Adrenal gland (tissue), 12 donors: Measurements from ENCODE around the gene ZMIZ2. TPM values are rescaled to one million over a fixed set of nuclear protein-coding genes. Genes with fewer than 3 reads are reported as not detected.

Experiments
- DNase-seq, 7 donors: peaks; one replicate each; pipeline ENCODE4 v3.0.0-alpha.2; 2019 to 2020
- H3K27ac ChIP-seq, 5 donors: fragments of 200-600 bp; sonication (generic) in 4 of 5; 1 replicate in 3 of 5; 2 replicates in 2 of 5; pipeline versions ENCODE4 v1.5.1 to v1.8.0; 2016 to 2020; ENCODE audit warnings: mild to moderate bottlenecking in 1 of 5
- H3K27me3 ChIP-seq: fragments of 200-600 bp; 2 replicates; pipeline ENCODE4 v1.8.0; 2021
- H3K36me3 ChIP-seq, 2 donors: fragments of 200-600 bp; replicated peaks in 1 of 2; 1 replicate in 1 of 2; 2 replicates in 1 of 2; pipeline versions ENCODE4 v1.5.1 to v1.8.0; 2018 to 2022
- H3K4me1 ChIP-seq, 2 donors: fragments of 200-600 bp; replicated peaks in 1 of 2; 1 replicate in 1 of 2; 2 replicates in 1 of 2; pipeline versions ENCODE4 v1.5.1 to v1.8.0; 2018 to 2021
- H3K4me3 ChIP-seq, 4 donors: fragments of 200-600 bp; sonication (generic) in 3 of 4; one replicate each; pipeline ENCODE4 v1.5.1; 2016 to 2018
- H3K9me3 ChIP-seq, 3 donors: fragments of 200-600 bp; sonication (generic) in 1 of 3; replicated peaks in 1 of 3; 1 replicate in 2 of 3; 2 replicates in 1 of 3; pipeline versions ENCODE4 v1.5.1 to v1.8.0; 2016 to 2021
- POLR2A ChIP-seq, 2 donors: fragments of 450-650 bp; IDR thresholded peaks; one replicate each; pipeline ENCODE4 v1.6.1; 2017; ENCODE audit warnings: antibody characterized with exemption in 2 of 2, mild to moderate bottlenecking in 2 of 2, moderate library complexity in 1 of 2
- WGBS, 4 donors: extraction: QIAGEN DNeasy Blood & Tissue Kit in 2 of 4; methylation state at CpG; one replicate each; pipeline versions ENCODE4 v1.1.5 to v1.1.7; 2013 to 2017; 5-methylcytosine and 5-hydroxymethylcytosine counted together
- intact Hi-C, 2 donors: fragments of 100-400 bp; cut with DNase I; formaldehyde crosslinking; loops; one replicate each; pipeline versions ENCODE4 v1.14.1 to v1.15.0; 2022 to 2023
- polyA plus RNA-seq, 3 donors: library from polyadenylated mRNA; stranded (reverse); fragments of 200-250 nt in 2 of 3; fragments of 350-450 nt in 1 of 3; fragmentation: Illumina TruSeq in 1 of 3; extraction: RNeasy Lipid Tissue Mini Kit (QIAGEN cat#74804) in 1 of 3; gene quantifications; one replicate each; pipeline ENCODE4 v1.2.3, GENCODE V29; 2013 to 2014
- total RNA-seq, 9 donors: library from RNA; depleted of rRNA in 4 of 9; stranded (reverse); fragments of >200 nt in 4 of 9; fragments of 120-200 nt in 1 of 9; fragmentation: NEBNext Ultra II Directional in 1 of 9; extraction: Animal tissue kit (Norgen Biotek cat#: 25700) in 1 of 9; gene quantifications; one replicate each; pipeline versions ENCODE4 v1.1.0 to v1.2.4, GENCODE V29; 2013 to 2023
- TF ChIP-seq, protein P1 (sequence below), 6 experiments: fragments of 450-650 bp in 4 of 6; fragments of 200-600 bp in 2 of 6; sonication (generic) in 1 of 6; IDR thresholded peaks; 1 replicate in 5 of 6; 2 replicates in 1 of 6; pipeline versions ENCODE4 v1.5.1 to v1.8.0; 2016 to 2021; ENCODE audit warnings: antibody characterized with exemption in 6 of 6, mild to moderate bottlenecking in 2 of 6, moderate library complexity in 1 of 6
- donor health status: healthy with polysubstance abuse.
- donor health status: Bipolar disorder and iron deficiency.
- donor health status: DM: yes; HTN: yes; CAD: no.
- donor health status: DM: no; HTN: no; CAD: no.
- donor health status: DM: no; HTN: no; CAD: no.
- donor health status: DM: yes; HTN: yes; CAD: no.

Gene ZMIZ2
- total and polyA plus RNA-seq, 12 donors = 7.9 to 280 (median 53.7) TPM

- WGBS, 4 donors = 89 to 98% (median 92%) methylated on average over 4 to 7 of the region's 7 CpGs
- Histone ChIP-seq H3K4me3 (no peak overlapping the region), H3K36me3 (peaks cover 0 to 56% of the 10 kb centered on the region in 2 donors), H3K4me1 (peaks cover 0 to 13% of the 10 kb centered on the region in 2 donors), H3K9me3 (no peaks in the 10 kb centered on the region), H3K27ac (no peak overlapping the region), H3K27me3 (no peaks in the 10 kb centered on the region)
- no peak for TF ChIP-seq POLR2A (IDR thresholded peaks at IDR 0.05)
- TF ChIP-seq, protein P1, sequence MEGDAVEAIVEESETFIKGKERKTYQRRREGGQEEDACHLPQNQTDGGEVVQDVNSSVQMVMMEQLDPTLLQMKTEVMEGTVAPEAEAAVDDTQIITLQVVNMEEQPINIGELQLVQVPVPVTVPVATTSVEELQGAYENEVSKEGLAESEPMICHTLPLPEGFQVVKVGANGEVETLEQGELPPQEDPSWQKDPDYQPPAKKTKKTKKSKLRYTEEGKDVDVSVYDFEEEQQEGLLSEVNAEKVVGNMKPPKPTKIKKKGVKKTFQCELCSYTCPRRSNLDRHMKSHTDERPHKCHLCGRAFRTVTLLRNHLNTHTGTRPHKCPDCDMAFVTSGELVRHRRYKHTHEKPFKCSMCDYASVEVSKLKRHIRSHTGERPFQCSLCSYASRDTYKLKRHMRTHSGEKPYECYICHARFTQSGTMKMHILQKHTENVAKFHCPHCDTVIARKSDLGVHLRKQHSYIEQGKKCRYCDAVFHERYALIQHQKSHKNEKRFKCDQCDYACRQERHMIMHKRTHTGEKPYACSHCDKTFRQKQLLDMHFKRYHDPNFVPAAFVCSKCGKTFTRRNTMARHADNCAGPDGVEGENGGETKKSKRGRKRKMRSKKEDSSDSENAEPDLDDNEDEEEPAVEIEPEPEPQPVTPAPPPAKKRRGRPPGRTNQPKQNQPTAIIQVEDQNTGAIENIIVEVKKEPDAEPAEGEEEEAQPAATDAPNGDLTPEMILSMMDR (IDR thresholded peaks at IDR 0.05) = no peak
- DNase-seq = no peak
- intact Hi-C loops = no loop called here
These were observed 9.1 kb downstream of the ZMIZ2 start for GRCh38 chr7:44757739-44758138.

DNA sequence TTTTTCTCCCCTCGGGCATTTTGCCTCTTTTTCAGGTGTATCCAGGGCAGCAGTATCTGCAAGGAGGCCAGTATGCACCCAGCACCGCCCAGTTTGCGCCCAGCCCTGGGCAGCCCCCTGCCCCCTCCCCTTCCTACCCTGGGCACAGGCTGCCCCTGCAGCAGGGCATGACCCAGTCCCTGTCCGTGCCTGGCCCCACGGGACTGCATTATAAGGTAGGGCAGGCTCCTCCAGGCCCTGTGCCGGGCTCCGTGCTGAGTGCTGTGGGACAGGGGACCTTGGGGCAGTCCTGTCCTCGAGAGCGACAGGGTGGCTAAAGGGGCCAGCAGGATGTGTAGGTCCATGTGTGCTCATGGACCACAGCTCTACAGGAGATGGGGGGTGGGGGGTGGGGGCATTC, 10.6 kb downstream of the ZMIZ2 start:
- Histone ChIP-seq H3K4me1 (peaks cover 0 to 13% of the 10 kb centered on the region in 2 donors), H3K36me3 (peaks cover 0 to 71% of the 10 kb centered on the region in 2 donors)

DNA sequence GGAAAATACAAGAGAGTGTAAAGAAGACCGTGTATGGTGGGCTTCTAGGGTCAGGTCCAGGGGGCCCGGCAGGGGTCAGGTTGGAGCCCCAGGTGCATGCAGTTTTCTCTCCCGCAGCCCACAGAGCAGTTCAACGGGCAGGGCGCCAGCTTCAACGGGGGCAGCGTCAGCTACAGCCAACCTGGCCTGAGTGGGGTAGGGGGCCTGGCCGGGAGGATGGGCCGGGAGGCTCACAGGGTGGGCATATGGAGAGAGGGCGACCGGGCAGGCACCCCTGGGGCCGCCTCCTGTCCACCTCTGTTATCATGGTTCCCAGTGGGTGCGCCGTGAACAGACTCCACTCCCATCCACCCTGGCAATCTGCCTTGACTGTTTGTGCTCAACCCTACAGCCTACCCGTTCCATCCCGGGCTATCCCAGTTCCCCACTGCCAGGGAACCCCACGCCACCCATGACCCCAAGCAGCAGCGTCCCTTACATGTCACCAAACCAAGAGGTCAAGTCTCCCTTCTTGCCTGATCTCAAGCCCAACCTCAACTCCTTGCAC, 11.5 kb downstream of the ZMIZ2 start:
- 90 to 96% (median 94%) methylated on average over 17 to 18 of the region's 18 CpGs for WGBS, 4 donors

More for the DNA sequence above, 10.6 kb downstream of the ZMIZ2 start:
- no peaks in the 10 kb centered on the region for H3K9me3 ChIP-seq
- 87 to 97% (median 89%) methylated on average over 4 to 9 of the region's 9 CpGs for WGBS, 4 donors
- no peak overlapping the region for H3K27ac ChIP-seq
- DNase-seq = no peak
- H3K4me3 ChIP-seq = no peak overlapping the region
- intact Hi-C loops = no loop called here
- no peaks in the 10 kb centered on the region for H3K27me3 ChIP-seq
- TF ChIP-seq, protein P1 (IDR thresholded peaks at IDR 0.05) = no peak
- TF ChIP-seq POLR2A (IDR thresholded peaks at IDR 0.05) = no peak

More for the DNA sequence above, 11.5 kb downstream of the ZMIZ2 start:
- no peak overlapping the region for H3K27ac ChIP-seq
- H3K4me3 ChIP-seq = no peak overlapping the region
- H3K9me3 ChIP-seq = no peaks in the 10 kb centered on the region
- H3K36me3 ChIP-seq = peaks cover 0 to 79% of the 10 kb centered on the region in 2 donors
- no peaks in the 10 kb centered on the region for H3K27me3 ChIP-seq
- DNase-seq = no peak
- peaks cover 0 to 14% of the 10 kb centered on the region in 2 donors for H3K4me1 ChIP-seq
- intact Hi-C loops = loop anchor here (10.0 kb wide), 3 partner anchors 75 to 175 kb away; partner anchors contain the start of gene TMED4 (in 1 of the 2)
- no peak for TF ChIP-seq POLR2A (IDR thresholded peaks at IDR 0.05)
- TF ChIP-seq, protein P1 (IDR thresholded peaks at IDR 0.05) = no peak
